Fibroblast of lung (primary cell): ENCODE data around the gene NKAIN2.

Experiments
- CTCF ChIP-seq, 2 donors: IDR thresholded peaks in 1 of 2; conservative IDR thresholded peaks in 1 of 2; 1 replicate in 1 of 2; 2 replicates in 1 of 2; pipeline ENCODE4 v1.5.1; 2011 to 2012; ENCODE audit warnings: low read length in 2 of 2, control low read depth in 1 of 2, inconsistent platforms in 1 of 2, low read depth in 1 of 2, mild to moderate bottlenecking in 1 of 2
- EZH2 ChIP-seq: IDR thresholded peaks from 2 replicates; pipeline ENCODE4 v1.5.1; 2012; ENCODE audit warnings: low read length, control low read depth, mild to moderate bottlenecking; ENCODE audit errors: missing control alignments

- no peak for TF ChIP-seq CTCF (conservative IDR thresholded peaks at IDR 0.05 in 1 of 2, IDR thresholded peaks at IDR 0.05 in 1 of 2; ENCODE audit: low read depth in 1 of 2, low read length in 2 of 2)
- no peak for TF ChIP-seq EZH2
Measured at GRCh38 chr6:124066269-124066668, 262.6 kb downstream of the NKAIN2 start.
